HL-60/S4 (cell line): ENCODE data around the gene YIF1B.

Source experiments
- in situ Hi-C: fragments of 300-500 bp; cut with MboI; formaldehyde crosslinking; loops from 2 replicates; pipeline ENCODE4 v1.14.3; 2022; ENCODE audit warnings: low sequenced_read_pairs

YIF1B gene

GRCh38 chr19:38335949-38336637 lies 20.3 kb upstream of the YIF1B start:
- in situ Hi-C loops, result loop anchor here (10.0 kb wide), 1 partner anchor 431 kb away; the partner anchor contains the start of genes SIPA1L3 and WDR87

GRCh38 chr19:38333245-38333644 lies 17.5 kb upstream of the YIF1B start:
- in situ Hi-C loops, result loop anchor here (5.0 to 10.0 kb wide), 2 partner anchors 96 to 428 kb away; partner anchors contain the start of genes SIPA1L3 and WDR87

GRCh38 chr19:38331728-38332127 lies 16.0 kb upstream of the YIF1B start:
- in situ Hi-C loops, result loop anchor here (5.0 to 10.0 kb wide), 2 partner anchors 94 to 427 kb away; partner anchors contain the start of genes SIPA1L3 and WDR87

- in situ Hi-C loops, result loop anchor here (5.0 to 10.0 kb wide), 2 partner anchors 92 to 425 kb away; partner anchors contain the start of genes SIPA1L3 and WDR87
Measured at GRCh38 chr19:38329651-38330050, 13.9 kb upstream of the YIF1B start.

GRCh38 chr19:38326591-38326990 lies 10.8 kb upstream of the YIF1B start:
- in situ Hi-C loops, result no loop called here

GRCh38 chr19:38324431-38324830 lies 8.7 kb upstream of the YIF1B start:
- in situ Hi-C loops, result no loop called here

GRCh38 chr19:38323291-38323690 lies 7.5 kb upstream of the YIF1B start:
- in situ Hi-C loops, result no loop called here

GRCh38 chr19:38321646-38322196 lies 6.0 kb upstream of the YIF1B start:
- in situ Hi-C loops, result no loop called here

GRCh38 chr19:38320969-38321339 lies 5.2 kb upstream of the YIF1B start:
- in situ Hi-C loops, result no loop called here

GRCh38 chr19:38319421-38320258 lies 3.9 kb upstream of the YIF1B start, which contains the start of gene KCNK6:
Gene KCNK6 (plus strand): TSS chr19:38319845. CDS start chr19:38319951, 106 bp downstream.
- in situ Hi-C loops, result no loop called here

- in situ Hi-C loops, result no loop called here
Measured at GRCh38 chr19:38318660-38319059, 2.9 kb upstream of the YIF1B start.

GRCh38 chr19:38317104-38317612 lies 1.4 kb upstream of the YIF1B start:
- in situ Hi-C loops, result no loop called here

GRCh38 chr19:38316477-38317067 lies 825 bp upstream of the YIF1B start:
- in situ Hi-C loops, result no loop called here

GRCh38 chr19:38310986-38311385 lies 4.8 kb downstream of the YIF1B start:
- in situ Hi-C loops, result no loop called here

GRCh38 chr19:38310279-38310670 lies 5.5 kb downstream of the YIF1B start:
- in situ Hi-C loops, result no loop called here

GRCh38 chr19:38309615-38310278 lies 6.0 kb downstream of the YIF1B start:
- in situ Hi-C loops, result no loop called here

GRCh38 chr19:38308926-38309614 lies 6.7 kb downstream of the YIF1B start:
- in situ Hi-C loops, result no loop called here

- in situ Hi-C loops, result no loop called here
Measured at GRCh38 chr19:38308006-38308766, 7.6 kb downstream of the YIF1B start.

- in situ Hi-C loops, result no loop called here
Measured at GRCh38 chr19:38307597-38307996, 8.2 kb downstream of the YIF1B start.
